Measurements from ENCODE around the gene CHST2.

CHST2 gene

DNA sequence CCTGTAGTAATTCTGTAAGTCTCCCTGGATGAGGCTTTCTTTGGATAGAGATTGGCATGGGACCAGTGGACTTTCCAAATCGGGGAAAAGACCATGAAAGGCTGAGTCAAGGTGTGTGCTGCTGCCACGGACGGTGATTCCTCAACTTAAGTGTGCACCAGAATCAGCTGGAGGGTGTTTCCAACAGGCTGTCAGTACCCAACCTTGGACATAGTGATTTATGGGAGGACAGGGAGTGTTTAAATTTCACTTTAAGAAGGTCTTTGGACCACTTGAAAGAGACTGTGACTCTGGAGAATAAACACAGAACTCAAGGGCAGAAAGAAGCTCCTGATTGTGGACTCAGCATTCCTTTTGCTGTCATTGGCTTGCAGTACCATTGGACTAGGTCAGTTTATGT is 20.4 kb upstream of the CHST2 start:
- DNase-seq (ENCODE audit: low read depth): no peak

DNA sequence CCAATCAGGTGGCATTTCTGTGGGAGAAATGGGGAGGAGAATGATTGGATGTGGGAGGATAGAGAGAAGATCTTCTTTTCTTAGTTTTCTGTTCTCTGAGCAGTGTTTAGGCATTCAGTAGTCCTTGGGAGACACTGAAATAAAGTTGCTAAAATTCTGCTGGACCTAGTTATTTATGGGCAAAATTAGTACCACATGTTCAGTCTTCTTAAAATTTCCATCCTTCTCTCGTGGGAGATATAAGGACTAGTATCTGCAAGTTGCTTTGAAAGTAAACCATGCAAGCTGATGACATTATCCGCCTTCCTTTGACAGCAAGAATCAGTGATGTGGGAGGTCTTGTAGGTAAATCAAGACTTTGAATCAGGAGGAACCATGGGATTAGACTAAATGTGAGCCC is 19.9 kb upstream of the CHST2 start:
- DNase-seq (ENCODE audit: low read depth): no peak

- no peak for DNase-seq (ENCODE audit: low read depth)
These were observed 19.1 kb upstream of the CHST2 start for GRCh38 chr3:143100451-143100850.

GRCh38 chr3:143101792-143102381 is 17.7 kb upstream of the CHST2 start:
- DNase-seq (ENCODE audit: low read depth): no peak

GRCh38 chr3:143103652-143104051 is 15.9 kb upstream of the CHST2 start:
- no peak for DNase-seq (ENCODE audit: low read depth)

DNA sequence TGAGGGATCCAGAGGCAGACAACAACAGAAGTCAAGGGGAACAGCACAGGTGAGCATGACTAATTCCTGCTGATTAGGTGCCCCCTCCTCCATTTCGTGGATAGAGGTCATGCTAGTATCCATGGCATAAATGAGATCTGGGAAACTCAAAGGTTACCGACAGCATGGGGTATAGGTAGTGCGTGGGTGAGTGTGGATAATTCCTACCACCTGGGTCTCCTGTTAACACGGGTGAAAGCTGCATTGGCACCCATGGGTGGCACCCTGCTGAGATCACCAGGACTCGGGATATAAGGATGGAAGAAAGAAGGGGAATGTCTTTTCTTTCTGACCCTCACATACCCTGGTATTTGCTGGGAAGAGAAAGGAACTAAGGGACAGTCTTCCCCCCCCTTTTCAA is 14.4 kb upstream of the CHST2 start:
- DNase-seq (ENCODE audit: low read depth): no peak

DNA sequence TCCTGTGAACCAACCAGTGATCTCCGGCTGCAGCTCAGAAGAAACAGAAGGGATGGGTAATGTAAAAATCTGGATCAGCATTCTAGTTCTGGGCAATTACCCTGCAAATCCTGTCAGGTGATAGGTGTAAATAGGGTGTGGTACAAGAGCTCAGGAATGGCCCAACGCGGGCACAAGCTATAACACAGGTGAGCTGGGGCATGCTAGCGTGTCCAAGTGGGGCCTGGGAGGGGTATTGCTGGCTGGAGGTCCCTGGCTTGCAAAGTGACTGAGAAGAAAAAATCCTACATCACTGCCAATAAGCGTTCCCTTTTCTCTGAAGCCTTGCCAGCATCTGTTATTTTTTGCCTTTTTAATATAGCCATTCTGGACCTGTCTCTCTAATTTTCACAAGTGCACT is 9.7 kb upstream of the CHST2 start:
- no peak for DNase-seq (ENCODE audit: low read depth)

DNA sequence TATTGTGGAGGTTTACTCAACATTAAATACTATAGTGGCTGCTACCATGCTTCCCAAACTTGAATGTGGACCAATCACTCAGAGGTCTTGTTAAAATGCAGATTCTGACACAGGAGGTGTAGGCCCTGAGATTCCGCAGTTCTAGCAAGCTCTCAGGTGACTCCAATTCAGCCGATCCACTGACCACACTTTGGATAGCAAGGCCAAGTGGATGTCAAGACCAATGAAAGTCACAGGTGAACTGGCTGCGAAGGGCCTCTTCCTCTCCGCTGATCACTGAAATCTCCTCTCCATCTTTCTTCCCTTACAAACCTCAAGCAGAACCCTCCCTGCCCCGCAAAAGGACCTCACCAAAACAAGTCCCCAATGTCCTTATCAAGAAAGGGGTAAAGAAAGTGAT is 9.2 kb upstream of the CHST2 start:
- no peak for DNase-seq (ENCODE audit: low read depth)

- no peak for DNase-seq (ENCODE audit: low read depth)
These were observed 952 bp upstream of the CHST2 start for GRCh38 chr3:143118630-143119008.

DNA sequence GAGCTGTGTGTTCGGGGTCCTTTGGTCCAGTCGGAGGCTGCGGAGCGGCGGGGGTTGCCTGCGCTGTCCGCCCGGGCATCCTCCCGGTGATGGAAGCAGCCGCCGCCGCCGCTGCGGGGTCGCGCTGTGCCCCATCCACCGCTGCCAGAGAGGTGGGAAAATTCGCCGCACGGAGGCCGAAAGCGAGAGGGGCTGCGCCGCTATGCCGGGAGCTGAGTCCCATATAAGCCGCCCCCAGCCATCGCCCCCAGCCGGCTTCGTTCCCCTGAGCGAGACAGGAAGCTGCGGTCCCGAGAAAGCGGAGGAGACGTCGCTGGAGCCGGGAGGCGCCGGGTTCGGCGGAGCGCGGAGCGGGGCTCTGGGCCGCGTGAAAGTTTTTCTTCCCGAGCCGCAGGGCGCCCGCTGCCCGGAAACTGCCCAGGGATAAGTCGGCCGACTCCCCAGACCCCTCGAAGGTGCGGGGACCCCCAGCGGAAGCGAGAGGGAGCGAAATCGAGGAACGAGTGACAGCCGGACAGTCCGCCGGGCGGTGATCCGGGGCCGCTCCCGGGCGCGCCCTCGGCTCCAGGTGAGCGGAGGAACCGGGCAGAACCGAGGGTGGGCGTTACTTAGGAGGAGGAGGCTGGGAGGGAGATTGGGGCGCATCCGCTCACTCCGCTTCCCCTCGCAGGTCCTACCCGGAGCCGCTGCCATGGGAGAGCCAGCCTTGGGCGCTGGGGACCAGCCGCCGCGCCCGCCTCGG is 574 bp downstream of the CHST2 start:
- DNase-seq (ENCODE audit: low read depth): peak; percentile 36

GRCh38 chr3:143120716-143121240 is 1.2 kb downstream of the CHST2 start:
- peak; percentile 39 for DNase-seq (ENCODE audit: low read depth)

- DNase-seq (ENCODE audit: low read depth): peak; percentile 76
These were observed 1.9 kb downstream of the CHST2 start for GRCh38 chr3:143121241-143122088.

DNA sequence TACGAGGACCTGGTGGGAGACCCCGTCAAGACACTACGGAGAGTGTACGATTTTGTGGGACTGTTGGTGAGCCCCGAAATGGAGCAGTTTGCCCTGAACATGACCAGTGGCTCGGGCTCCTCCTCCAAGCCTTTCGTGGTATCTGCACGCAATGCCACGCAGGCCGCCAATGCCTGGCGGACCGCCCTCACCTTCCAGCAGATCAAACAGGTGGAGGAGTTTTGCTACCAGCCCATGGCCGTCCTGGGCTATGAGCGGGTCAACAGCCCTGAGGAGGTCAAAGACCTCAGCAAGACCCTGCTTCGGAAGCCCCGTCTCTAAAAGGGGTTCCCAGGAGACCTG is 2.5 kb downstream of the CHST2 start:
- DNase-seq (ENCODE audit: low read depth): no peak

- DNase-seq (ENCODE audit: low read depth): no peak
These were observed 3.2 kb downstream of the CHST2 start for GRCh38 chr3:143122608-143123352.

- no peak for DNase-seq (ENCODE audit: low read depth)
These were observed 3.9 kb downstream of the CHST2 start for GRCh38 chr3:143123353-143123984.

DNA sequence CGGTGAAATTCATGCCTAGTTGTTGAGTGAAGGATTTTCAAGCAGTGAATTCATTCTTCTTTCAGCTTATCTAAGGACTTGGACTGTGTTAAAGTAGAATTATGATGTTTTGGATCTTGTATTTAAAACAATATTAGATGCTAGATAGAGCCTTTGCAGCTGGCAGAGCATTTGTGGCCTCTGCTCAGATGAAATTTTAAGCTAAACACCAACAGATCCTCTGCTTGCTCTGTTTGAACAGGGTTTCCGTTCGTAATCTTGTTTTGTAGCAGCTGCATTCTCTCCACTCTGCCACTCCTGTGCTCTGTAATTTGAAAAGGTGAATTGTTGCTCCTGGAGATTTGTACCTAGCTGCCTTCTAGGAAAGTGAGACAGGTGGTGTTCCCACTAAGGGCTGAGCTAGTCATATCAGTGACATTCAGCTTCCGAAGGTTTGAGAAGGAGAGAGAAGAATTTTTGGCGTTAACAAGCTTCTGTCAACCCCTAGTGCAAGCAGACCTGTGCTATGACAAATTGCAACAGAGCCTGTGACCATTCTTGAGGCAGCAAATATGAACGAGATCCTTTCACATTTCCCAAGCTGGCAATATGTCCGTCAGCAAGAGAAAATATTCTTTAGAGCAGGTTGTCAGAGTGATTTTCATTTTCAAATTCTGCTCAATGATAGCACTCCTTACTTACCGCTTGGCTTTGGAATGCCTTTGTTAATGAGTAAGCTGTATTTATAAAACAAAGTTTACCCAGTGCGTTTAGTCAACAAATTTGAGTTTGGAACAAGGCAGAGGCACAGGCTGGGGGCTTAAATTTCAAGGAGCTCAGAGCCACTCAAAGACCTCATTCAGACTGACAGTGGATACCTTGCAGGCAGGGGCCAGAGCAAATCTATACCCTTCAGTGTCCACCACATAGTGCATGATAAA is 5.3 kb downstream of the CHST2 start:
- DNase-seq (ENCODE audit: low read depth): no peak

DNA sequence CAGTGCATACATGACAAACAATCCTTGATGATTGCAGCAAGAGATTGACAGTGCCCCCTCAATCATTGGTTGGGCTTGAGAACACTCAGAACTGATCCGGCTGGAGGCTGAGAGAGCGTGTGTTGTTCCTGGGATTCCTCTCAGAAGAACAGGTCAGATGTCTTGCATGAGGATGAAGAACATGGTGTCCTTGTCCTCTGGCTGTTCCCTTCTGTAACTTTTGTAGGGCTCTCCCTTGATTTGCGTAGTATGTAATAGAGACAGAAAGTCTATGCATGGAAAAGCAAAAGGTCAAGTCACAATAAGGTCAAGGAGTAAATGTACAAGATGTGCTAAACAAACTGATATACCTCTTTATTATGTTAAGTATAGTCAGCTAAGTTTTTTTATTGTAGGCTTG is 8.2 kb downstream of the CHST2 start:
- no peak for DNase-seq (ENCODE audit: low read depth)

DNA sequence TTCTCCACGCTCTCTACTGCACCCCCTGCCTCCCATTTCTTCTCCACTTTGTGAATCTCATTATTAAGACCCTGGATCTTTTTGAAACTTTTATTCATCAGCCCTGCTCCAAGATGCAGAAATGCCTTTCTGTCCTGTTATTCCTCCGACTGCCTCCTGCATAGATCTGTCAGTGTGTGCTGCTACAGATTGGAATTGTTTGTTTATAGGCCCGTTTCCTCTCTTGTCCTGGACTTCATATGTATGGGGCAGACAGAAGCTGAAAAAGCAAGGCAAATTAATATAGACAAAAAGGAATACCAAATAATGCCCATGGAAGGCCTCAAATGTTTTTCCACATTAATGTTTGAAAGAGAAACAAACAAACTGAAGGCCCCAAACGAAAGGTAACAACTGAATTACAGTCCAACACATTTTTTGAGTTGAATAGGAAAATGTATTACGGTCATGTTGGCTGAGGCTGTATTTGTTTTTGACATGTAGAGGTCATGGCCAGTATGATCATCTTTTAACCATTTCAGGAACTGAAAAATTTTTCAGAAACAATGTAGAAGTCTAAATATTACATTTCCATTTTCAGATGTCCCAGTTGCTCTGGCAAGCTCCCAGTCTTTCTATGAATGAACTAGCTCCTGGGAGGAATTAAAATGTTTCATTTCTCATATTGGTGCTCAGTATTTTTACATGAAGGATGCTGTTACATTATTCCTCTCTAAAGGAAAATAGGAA is 8.8 kb downstream of the CHST2 start:
- DNase-seq (ENCODE audit: low read depth): no peak

DNA sequence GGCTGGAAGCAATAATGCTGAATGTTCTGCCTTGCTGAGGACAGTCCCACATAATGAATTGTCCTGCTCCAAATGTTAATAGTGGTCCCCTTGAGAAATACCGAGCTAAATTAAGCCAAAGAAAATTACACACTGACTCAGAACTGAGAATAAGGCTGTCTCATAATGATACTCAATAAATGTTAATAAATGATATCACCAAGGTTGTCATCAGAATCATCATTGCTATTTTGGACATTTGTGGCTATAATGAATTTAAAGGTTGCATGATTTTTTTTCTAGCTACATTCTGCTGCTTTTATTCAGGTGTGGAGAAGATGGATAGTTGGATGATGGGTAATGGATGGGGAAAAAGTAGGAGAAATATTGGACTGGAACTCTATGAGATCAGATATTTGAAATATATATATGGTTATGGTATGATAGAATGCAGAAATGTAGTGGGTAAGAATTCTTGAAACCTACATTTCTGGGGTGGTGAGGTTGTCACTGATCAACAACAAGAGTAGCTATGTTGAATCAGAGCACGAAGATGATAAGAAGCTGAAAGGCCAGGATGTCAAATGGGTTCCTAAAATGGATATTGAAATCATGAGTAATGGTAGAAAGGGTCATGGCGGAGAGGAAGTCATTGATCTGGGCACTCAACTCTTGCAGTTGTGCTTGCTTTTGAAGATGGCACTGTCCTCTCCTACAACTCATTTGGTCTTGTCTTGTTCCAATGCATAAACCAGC is 12.8 kb downstream of the CHST2 start:
- DNase-seq (ENCODE audit: low read depth): no peak

Data from EH (cell line).